Astrocyte (in vitro differentiated cells and primary cell): Measurements from ENCODE around the gene FEM1B. TPM values are rescaled to one million over a fixed set of nuclear protein-coding genes. Genes with fewer than 3 reads are reported as not detected.

Source experiments
- DNase-seq: peaks from one replicate; pipeline ENCODE4 v3.0.0-alpha.2; 2010; ENCODE audit warnings: low read depth
- FAIRE-seq: peaks from 2 replicates; lab custom pipeline; 2011; peaks lifted over from hg19 to GRCh38; lab: Jason Lieb, UNC
- H2AFZ ChIP-seq: 2 replicates; pipeline ENCODE4 v1.6.0; 2012; ENCODE audit warnings: low read depth, low read length, inconsistent platforms
- H3K27ac ChIP-seq: 2 replicates; pipeline ENCODE4 v1.5.1; 2011; ENCODE audit warnings: low read depth, low read length, inconsistent platforms
- H3K27me3 ChIP-seq: 2 replicates; pipeline ENCODE4 v1.6.0; 2011; ENCODE audit warnings: low read length, inconsistent platforms; ENCODE audit not compliant: insufficient read depth
- H3K36me3 ChIP-seq: 2 replicates; pipeline ENCODE4 v1.5.1; 2011; ENCODE audit warnings: low read length, inconsistent platforms; ENCODE audit not compliant: insufficient read depth
- H3K4me1 ChIP-seq: 2 replicates; pipeline ENCODE4 v1.5.1; 2011; ENCODE audit warnings: low read length, inconsistent platforms; ENCODE audit not compliant: insufficient read depth
- H3K4me2 ChIP-seq: 2 replicates; pipeline ENCODE4 v1.6.0; 2012; ENCODE audit warnings: low read length, inconsistent platforms
- H3K4me3 ChIP-seq: 2 replicates; pipeline ENCODE4 v1.5.1; 2011; ENCODE audit warnings: low read depth, mild to moderate bottlenecking, low read length, inconsistent platforms; ENCODE audit not compliant: insufficient read depth
- H3K79me2 ChIP-seq: 2 replicates; pipeline ENCODE4 v1.6.0; 2012; ENCODE audit warnings: mild to moderate bottlenecking, low read length, inconsistent platforms; ENCODE audit not compliant: insufficient read depth
- H3K9ac ChIP-seq: 2 replicates; pipeline ENCODE4 v1.6.0; 2012; ENCODE audit warnings: mild to moderate bottlenecking, low read length, inconsistent platforms
- H3K9me3 ChIP-seq: 2 replicates; pipeline ENCODE4 v1.5.1; 2012; ENCODE audit warnings: low read depth, mild to moderate bottlenecking, low read length, inconsistent platforms; ENCODE audit not compliant: insufficient read depth
- H4K20me1 ChIP-seq: 2 replicates; pipeline ENCODE4 v1.6.0; 2012; ENCODE audit warnings: low read length, inconsistent platforms; ENCODE audit not compliant: insufficient read depth
- H3K27ac Mint-ChIP-seq: one replicate; pipeline ENCODE4 v1.8.0; 2021; ENCODE audit warnings: mild to moderate bottlenecking, mixed read lengths; ENCODE audit not compliant: unreplicated experiment
- H3K27me3 Mint-ChIP-seq: one replicate; pipeline ENCODE4 v1.8.0; 2021; ENCODE audit warnings: low read depth, mixed read lengths; ENCODE audit not compliant: unreplicated experiment
- H3K36me3 Mint-ChIP-seq: one replicate; pipeline ENCODE4 v1.8.0; 2021; ENCODE audit warnings: low read depth, mixed read lengths; ENCODE audit not compliant: unreplicated experiment
- H3K4me1 Mint-ChIP-seq: one replicate; pipeline ENCODE4 v1.8.0; 2021; ENCODE audit warnings: low read depth, mixed read lengths; ENCODE audit not compliant: unreplicated experiment
- H3K4me3 Mint-ChIP-seq: one replicate; pipeline ENCODE4 v1.8.0; 2021; ENCODE audit warnings: mild to moderate bottlenecking, moderate library complexity, mixed read lengths; ENCODE audit not compliant: unreplicated experiment
- H3K9me3 Mint-ChIP-seq: one replicate; pipeline ENCODE4 v1.8.0; 2021; ENCODE audit warnings: mild to moderate bottlenecking, mixed read lengths; ENCODE audit not compliant: unreplicated experiment
- CTCF ChIP-seq: IDR thresholded peaks from 2 replicates; pipeline ENCODE4 v1.5.1; 2011; ENCODE audit warnings: low read depth, mild to moderate bottlenecking, inconsistent platforms, low read length, moderate library complexity; ENCODE audit not compliant: insufficient read depth
- EZH2 ChIP-seq: IDR thresholded peaks from 2 replicates; pipeline ENCODE4 v1.6.1; 2012; ENCODE audit warnings: mild to moderate bottlenecking, low read length, inconsistent platforms; ENCODE audit not compliant: insufficient read depth
- total RNA-seq: library from RNA; stranded (reverse); gene quantifications from 2 replicates; pipeline ENCODE4 v1.2.1, GENCODE V29; 2021

FEM1B gene
- total RNA-seq, 1 donor from 2014 or later, result 38.6 TPM

DNA sequence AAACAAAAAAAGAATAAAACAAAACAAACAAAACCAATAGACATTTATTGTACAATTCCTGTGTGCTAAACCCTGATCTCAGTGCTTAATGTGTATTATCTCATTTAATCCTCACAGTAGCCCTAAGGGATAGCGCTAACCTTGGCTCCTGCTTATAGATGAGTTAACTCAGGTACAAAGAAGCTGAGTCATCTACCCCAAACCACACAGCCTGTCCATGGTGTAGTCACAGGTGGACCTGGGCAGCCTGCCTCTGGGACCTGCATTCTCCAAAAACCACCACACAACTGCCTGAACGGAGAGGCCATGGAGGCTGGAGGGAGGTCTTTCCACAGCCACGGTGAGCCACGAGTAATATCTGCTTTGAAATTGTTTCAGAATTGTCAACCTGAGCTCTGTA is 42.5 kb upstream of the FEM1B start:
- Histone ChIP-seq H3K9ac (no peak overlapping the region), H4K20me1 (no peaks in the 10 kb centered on the region), H3K4me3 (no peak overlapping the region), H3K27me3 (peaks cover 2% of the 10 kb centered on the region), H3K79me2 (no peaks in the 10 kb centered on the region), H3K36me3 (no peaks in the 10 kb centered on the region), H3K9me3 (no peaks in the 10 kb centered on the region), H3K27ac (no peak overlapping the region), H3K4me1 (peaks cover 3% of the 10 kb centered on the region), H2AFZ (no peak overlapping the region), H3K4me2 (no peak overlapping the region)
- Mint-ChIP-seq H3K36me3 (no peaks in the 10 kb centered on the region), H3K4me3 (no peak overlapping the region), H3K27me3 (peaks cover 5% of the 10 kb centered on the region), H3K27ac (no peak overlapping the region), H3K4me1 (peaks cover 10% of the 10 kb centered on the region), H3K9me3 (peaks cover 2% of the 10 kb centered on the region)
- TF ChIP-seq EZH2, result no peak
- TF ChIP-seq CTCF, result no peak
- DNase-seq (no peak), FAIRE-seq (no peak)

DNA sequence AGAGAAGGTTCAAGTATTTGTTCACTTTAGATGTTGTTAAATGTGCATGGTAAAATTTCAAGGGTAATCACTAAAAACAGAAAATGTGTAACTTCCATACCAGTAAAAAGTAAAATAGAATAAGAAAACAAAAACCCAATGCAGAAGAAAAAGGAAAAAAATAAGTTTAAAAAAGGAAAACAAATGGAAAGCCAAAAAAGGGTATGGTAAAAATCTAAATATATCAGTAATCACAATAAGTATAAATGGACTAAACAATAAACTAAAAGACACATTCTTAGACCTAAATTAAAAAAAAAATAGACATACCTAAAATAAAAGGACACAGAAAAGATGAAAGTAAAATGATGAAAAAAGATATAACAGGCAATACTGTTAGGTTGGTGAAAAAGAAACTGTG is 38.5 kb upstream of the FEM1B start:
- H3K4me3 Mint-ChIP-seq, result no peak overlapping the region
- Histone ChIP-seq H4K20me1 (no peaks in the 10 kb centered on the region), H3K36me3 (no peaks in the 10 kb centered on the region), H3K27ac (no peak overlapping the region), H3K9ac (no peak overlapping the region), H3K9me3 (no peaks in the 10 kb centered on the region), H3K4me1 (no peaks in the 10 kb centered on the region), H3K4me3 (no peak overlapping the region), H3K27me3 (peaks cover 2% of the 10 kb centered on the region), H2AFZ (no peak overlapping the region), H3K79me2 (no peaks in the 10 kb centered on the region), H3K4me2 (no peak overlapping the region)
- H3K36me3 Mint-ChIP-seq, result no peaks in the 10 kb centered on the region
- no peak for TF ChIP-seq CTCF
- TF ChIP-seq EZH2, result no peak
- DNase-seq (no peak), FAIRE-seq (no peak)
- no peaks in the 10 kb centered on the region for H3K27me3 Mint-ChIP-seq
- peaks cover 4% of the 10 kb centered on the region for H3K9me3 Mint-ChIP-seq
- no peak overlapping the region for H3K27ac Mint-ChIP-seq
- H3K4me1 Mint-ChIP-seq, result no peaks in the 10 kb centered on the region

GRCh38 chr15:68241088-68241935 is 36.2 kb upstream of the FEM1B start:
- Histone ChIP-seq H3K4me1 (no peaks in the 10 kb centered on the region), H2AFZ (no peak overlapping the region), H3K79me2 (no peaks in the 10 kb centered on the region), H3K9ac (no peak overlapping the region), H4K20me1 (no peaks in the 10 kb centered on the region), H3K27me3 (no peaks in the 10 kb centered on the region), H3K4me3 (no peak overlapping the region), H3K27ac (no peak overlapping the region), H3K36me3 (no peaks in the 10 kb centered on the region), H3K9me3 (no peaks in the 10 kb centered on the region), H3K4me2 (no peak overlapping the region)
- H3K4me1 Mint-ChIP-seq, result no peaks in the 10 kb centered on the region
- no peaks in the 10 kb centered on the region for H3K36me3 Mint-ChIP-seq
- no peak for TF ChIP-seq CTCF
- no peak for TF ChIP-seq EZH2
- DNase-seq (no peak), FAIRE-seq (peak; percentile 9)
- H3K27me3 Mint-ChIP-seq, result no peaks in the 10 kb centered on the region
- H3K9me3 Mint-ChIP-seq, result peaks cover 8% of the 10 kb centered on the region
- H3K27ac Mint-ChIP-seq, result no peak overlapping the region
- no peak overlapping the region for H3K4me3 Mint-ChIP-seq
